HG03108 (cell line): Measurements from ENCODE around the gene THADA.
"Not testable (repeated sequence)": the region's sequence is repeated elsewhere in the genome, so short reads cannot be mapped to it uniquely, and the experiment has no call there.

Experiments
- ATAC-seq: cut with Tn5 transposase; IDR thresholded peaks from one replicate; pipeline ENCODE4 v1.9.1; 2021; ENCODE audit warnings: moderate library complexity; ENCODE audit not compliant: unreplicated experiment

THADA gene

DNA sequence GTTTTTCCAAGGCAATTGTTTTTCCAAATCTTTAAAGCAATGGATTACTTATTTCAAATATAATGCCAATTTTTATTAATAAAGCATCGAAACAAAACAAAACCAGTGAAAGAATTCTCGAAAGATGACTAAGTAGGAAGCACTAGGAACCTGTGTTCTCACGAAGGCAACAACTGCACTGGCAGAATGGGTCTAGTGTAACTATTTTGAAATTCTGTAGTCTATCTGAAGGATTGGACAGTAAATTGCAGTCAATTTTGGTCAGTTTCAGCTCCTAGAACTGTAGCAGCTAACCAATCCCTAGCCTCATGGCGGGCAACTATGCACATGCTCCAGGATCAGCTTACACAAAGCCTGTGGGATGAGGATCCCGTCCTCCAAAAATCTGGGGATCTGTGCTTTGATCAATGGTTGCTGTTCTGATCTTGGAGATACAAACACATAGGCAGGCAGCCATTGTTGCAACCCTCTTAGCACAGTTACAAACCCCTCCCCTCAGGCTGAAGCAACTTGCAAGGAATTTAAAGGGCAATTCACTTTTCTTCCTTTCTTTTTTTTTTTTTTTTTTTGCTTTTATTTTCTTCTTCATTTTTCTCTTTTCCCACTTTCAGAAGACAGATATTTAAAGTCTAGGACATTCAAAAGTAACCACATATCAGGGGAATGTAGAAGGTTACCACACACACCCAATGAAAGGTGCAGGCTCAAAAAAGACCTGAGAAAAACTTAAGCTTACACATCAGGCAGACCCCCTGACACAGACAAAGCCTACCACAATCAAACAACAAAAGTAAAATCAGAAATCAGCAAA is 147.6 kb downstream of the THADA start:
- no peak for ATAC-seq

- ATAC-seq: not testable (repeated sequence)
Measured at GRCh38 chr2:43446755-43447154, 149.1 kb downstream of the THADA start.

GRCh38 chr2:43445781-43446180 is 150.1 kb downstream of the THADA start:
- ATAC-seq: no peak

- ATAC-seq: no peak
Measured at GRCh38 chr2:43444989-43445645, 150.7 kb downstream of the THADA start.

GRCh38 chr2:43443282-43443681 is 152.6 kb downstream of the THADA start:
- no peak for ATAC-seq

GRCh38 chr2:43441195-43441594 is 154.6 kb downstream of the THADA start:
- ATAC-seq: no peak

DNA sequence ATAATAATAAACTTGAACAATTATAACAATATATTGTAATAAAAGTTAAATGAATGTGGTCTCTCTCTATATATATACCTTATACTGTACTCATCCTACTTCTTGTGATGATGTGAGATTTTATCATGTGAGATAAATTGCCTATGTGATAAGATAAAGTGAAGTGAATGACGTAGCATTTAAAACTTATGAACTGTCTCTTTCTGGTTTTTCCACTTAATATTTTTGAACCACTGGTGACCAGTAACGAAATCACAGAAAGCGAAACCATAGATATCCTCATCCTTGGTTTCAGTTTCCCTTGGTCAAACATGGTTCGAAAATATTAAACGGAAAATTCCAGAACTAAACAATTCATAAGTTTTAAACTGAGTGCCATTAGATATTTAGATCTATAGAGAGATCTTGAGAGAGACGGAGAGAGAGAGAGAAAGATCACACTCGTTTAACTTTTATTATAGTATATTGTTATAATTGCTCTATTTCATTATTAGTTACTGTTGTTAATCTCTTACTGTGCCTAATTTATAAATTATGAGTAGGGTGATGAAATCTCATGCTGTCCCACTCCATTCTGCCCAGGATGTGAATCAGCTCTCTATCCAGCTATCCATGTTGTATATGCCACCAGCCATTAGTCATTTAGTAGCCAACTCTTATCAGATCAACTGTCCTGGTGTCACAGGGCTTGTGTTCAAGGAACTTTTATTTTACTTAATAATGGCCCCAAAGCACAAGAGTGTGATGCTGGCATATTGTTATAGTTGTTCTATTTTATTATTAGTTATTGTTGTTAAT is 156.8 kb downstream of the THADA start:
- no peak for ATAC-seq

DNA sequence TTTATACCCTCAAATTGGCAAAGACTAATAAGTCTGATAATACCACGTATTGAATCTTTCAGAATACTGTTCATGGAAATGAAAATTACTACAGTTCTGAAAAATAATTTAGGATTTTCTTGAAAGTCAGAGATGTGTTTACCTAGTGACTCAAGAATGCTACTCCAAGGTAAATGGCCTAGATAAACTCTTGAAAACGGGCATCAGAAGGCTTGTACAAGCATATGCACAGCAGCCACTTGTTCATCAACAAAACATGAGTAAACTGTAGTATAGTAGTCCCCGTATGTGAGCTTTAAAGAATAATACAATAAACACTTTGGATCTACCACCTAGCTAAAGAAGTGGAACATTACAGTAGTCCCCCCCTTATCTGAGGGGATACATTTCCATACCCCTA is 157.5 kb downstream of the THADA start:
- no peak for ATAC-seq

GRCh38 chr2:43437363-43437762 is 158.5 kb downstream of the THADA start:
- no peak for ATAC-seq

GRCh38 chr2:43436431-43436830 is 159.4 kb downstream of the THADA start:
- no peak for ATAC-seq

DNA sequence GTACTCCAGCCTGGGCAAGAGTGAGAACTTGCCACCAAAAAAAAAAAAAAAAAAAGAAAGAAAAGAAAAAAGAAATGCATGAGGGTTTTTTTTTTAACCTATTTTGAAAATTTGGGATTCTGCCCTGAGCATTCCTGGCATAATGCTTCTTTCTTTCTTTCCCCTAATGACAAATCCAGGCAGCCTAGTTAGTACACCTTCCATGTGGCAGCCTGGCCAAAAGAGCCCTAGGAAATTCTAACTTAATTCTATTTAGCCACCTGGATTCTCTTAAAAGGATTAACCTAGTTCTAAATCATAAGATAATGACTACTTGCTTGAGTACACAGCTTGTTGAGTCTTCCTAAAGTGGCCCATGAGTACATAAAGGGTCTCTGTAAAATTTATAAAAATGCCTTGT is 160.1 kb downstream of the THADA start:
- ATAC-seq: no peak

DNA sequence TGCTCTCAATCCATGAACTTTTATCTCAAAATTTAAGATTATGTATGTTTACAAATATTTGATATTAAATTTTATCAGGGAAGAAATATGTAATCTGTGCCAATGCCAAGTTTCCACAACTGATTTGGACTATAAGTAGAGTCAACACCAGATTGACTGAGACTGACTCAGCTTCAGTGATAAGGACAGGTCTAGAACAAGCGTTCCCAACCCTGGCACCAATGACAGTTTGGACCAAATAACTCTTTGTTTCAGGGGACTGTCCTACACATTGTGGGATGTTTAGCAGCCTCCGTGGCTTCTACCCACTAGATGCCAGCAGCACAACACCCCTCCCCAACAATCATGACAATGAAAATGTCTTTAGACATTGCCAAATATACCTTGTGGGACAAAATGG is 165.3 kb downstream of the THADA start:
- no peak for ATAC-seq

GRCh38 chr2:43429369-43429768 is 166.5 kb downstream of the THADA start:
- ATAC-seq: no peak

GRCh38 chr2:43427032-43427424 is 168.8 kb downstream of the THADA start:
- no peak for ATAC-seq

GRCh38 chr2:43426305-43427031 is 169.4 kb downstream of the THADA start:
- ATAC-seq: peak; percentile 82

DNA sequence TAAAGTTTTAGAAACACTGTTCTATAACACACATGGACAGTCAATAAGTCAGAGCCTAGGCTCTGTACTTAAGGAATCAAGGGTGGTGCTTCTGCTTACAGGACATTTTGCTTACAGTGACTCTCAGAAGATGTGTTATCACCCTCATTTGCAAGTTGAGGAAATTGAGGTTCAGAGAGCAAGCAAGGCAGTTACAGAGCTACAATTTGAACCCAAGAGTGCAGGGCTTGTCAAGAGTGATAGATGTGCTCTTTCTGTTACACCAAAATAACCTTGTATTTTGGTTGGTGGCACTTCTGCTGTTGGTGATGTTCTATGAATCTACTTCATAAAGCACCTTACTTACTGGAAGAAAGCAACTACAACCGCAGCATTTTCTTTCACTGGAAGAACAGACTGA is 170.2 kb downstream of the THADA start:
- ATAC-seq: no peak

DNA sequence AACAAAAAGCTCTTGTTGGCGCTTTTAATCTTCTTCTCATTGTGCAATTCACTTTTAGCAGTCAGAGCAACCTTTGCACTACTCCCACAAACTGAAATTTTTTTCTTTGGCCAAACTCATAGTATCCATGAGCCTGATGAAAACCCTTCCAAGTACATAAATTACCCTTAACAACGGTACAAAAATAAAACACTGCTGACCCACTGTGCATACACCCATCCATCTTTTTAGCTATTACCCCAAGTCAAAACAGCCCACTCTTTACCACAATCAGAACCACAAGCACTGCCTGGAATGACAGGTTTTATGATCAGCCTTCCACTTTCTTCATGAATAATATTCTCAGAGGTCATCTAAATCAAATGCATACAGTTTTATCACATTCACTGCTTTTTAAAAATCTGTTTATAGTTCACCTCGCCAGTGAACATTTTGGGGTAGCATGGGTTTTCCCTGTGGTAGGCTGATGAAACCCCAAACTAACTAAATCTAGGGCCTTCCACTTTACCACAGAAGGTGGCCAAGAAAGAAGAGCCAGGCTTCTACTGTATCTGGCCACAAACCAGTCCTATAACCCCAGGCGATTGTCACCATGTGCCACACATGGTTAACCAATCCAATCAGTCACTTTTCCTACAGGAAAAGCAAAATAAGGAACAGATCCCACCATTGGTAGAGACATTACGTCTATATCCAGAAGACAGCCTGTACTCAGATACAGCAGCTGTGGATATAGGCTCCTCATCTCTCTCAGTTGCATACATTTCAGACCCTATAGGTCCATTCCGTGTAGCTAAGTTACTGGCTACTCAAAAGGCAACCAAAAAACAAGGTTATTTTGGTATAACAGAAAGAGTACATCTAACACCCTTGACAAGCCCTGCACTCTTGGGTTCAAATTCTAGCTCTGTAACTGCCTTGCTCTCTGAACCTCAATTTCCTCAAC is 171.3 kb downstream of the THADA start:
- ATAC-seq: no peak

- ATAC-seq: no peak
Measured at GRCh38 chr2:43423941-43424261, 171.9 kb downstream of the THADA start.

DNA sequence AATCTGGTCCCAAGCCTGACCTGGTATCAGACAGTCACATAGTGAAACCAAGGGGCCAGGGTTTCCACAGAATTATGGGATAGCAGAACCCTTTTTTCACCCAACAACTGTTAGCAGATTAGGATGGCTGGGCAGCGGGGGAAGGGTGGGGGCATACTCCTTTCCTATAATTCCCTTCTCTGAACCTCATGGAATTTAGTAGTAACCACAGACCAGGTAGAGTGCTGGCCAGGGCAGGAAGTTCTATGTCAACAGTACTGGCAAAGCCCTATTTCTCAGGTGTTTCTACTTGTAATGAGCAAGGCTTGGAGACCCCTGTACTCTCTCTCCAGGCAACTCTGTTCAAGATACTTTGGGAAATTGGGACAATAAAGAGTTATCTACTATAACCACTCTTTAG is 174.6 kb downstream of the THADA start:
- ATAC-seq: no peak

DNA sequence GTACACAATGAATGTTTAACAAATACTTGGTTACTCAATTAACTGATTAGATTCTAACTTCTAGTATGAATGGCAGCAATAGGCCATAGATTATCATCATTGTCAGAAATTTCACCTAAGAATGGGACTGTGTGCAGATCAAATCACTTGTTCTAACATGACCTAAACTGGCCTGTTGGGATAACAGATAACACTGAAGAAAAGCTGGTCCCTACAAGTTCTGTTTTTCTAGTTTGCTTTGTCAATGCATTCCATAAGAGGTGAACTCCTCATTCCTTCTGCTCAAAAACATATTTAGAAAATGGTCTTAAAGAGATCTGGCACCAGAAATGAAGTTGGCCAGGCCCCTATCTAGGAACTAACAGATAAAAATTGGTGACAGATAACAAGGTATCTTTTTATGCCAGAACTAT is 175.4 kb downstream of the THADA start:
- ATAC-seq: no peak
